Activated naive CD4-positive, alpha-beta T cell treated with anti-CD3 and anti-CD28 coated beads, Interleukin-2, amount 50 U/mL, for 72 hours (primary cell): Measurements from ENCODE around the gene TMEM97. TPM values are rescaled to one million over a fixed set of nuclear protein-coding genes. Genes with fewer than 3 reads are reported as not detected.

Source experiments
- ATAC-seq, 2 donors: fragments of 150-1000 bp; cut with Tn5 transposase; 2 replicates each; pipeline ENCODE4 v1.10.0; 2021; ENCODE audit warnings: mild to moderate bottlenecking in 2 of 2, moderate library complexity in 2 of 2
- DNase-seq, 2 donors: peaks; one replicate each; pipeline ENCODE4 v3.0.0; 2021 to 2022; ENCODE audit warnings: low spot score in 2 of 2
- H3K27ac Mint-ChIP-seq, 2 donors: one replicate each; pipeline ENCODE4 v1.8.0; 2022; ENCODE audit warnings: mild to moderate bottlenecking in 2 of 2, mixed read lengths in 2 of 2
- H3K36me3 Mint-ChIP-seq, 2 donors: one replicate each; pipeline ENCODE4 v1.8.0; 2022; ENCODE audit warnings: mixed read lengths in 2 of 2
- H3K9me3 Mint-ChIP-seq, 2 donors: one replicate each; pipeline ENCODE4 v1.8.0; 2022; ENCODE audit warnings: mixed read lengths in 2 of 2
- total RNA-seq, 2 donors: library from RNA; stranded (reverse); gene quantifications; one replicate each; pipeline ENCODE4 v1.2.3, GENCODE V29; 2022

Gene TMEM97
- total RNA-seq, 2 donors from 2014 or later, result 24.5 to 31.1 TPM

GRCh38 chr17:28366605-28367004, 47.6 kb downstream of the TMEM97 start:
- peak overlapping the region; percentile 37 to 74 for H3K27ac Mint-ChIP-seq
- no peaks in the 10 kb centered on the region for H3K36me3 Mint-ChIP-seq
- ATAC-seq, result no peak
- DNase-seq, result no peak
- H3K9me3 Mint-ChIP-seq, result no peaks in the 10 kb centered on the region

- DNase-seq (no peak), ATAC-seq (no peak)
- H3K27ac Mint-ChIP-seq, result no peak overlapping the region
- peaks cover 0 to 6% of the 10 kb centered on the region in 2 donors for H3K36me3 Mint-ChIP-seq
- no peaks in the 10 kb centered on the region for H3K9me3 Mint-ChIP-seq
These were observed 48.8 kb downstream of the TMEM97 start for GRCh38 chr17:28367641-28368305.

DNA sequence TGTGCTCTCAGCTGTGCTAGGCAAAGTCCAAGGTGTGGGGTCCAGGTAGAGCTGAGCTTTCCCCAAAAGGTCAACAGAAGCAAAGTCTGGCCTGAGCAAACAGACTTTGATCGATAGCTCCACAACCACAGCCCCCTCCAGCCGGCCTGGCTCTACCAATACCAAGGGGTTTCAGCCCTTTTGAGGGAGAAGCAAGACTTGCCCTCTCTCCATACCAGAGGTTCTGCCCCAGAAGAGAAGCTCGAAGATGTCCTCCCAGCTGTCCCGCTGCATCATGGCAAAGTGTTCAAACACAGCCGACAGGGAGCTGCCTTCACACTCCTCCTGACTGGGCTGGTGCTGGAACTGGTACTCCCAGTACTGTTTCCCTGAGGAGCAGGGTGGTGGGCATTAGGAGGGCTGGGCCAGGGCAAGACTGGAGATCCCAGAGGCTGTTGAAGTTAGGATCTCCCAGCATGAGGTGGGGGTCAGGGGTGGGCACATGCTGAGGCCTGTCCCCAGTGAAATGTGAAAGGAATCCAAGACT, 49.4 kb downstream of the TMEM97 start:
- DNase-seq (no peak), ATAC-seq (no peak)
- no peaks in the 10 kb centered on the region for H3K9me3 Mint-ChIP-seq
- H3K27ac Mint-ChIP-seq, result no peak overlapping the region
- H3K36me3 Mint-ChIP-seq, result peaks cover 0 to 11% of the 10 kb centered on the region in 2 donors

GRCh38 chr17:28368915-28369683, 50.1 kb downstream of the TMEM97 start:
- Mint-ChIP-seq H3K9me3 (no peaks in the 10 kb centered on the region), H3K27ac (no peak overlapping the region), H3K36me3 (peaks cover 0 to 16% of the 10 kb centered on the region in 2 donors)
- ATAC-seq (no peak), DNase-seq (no peak)

DNA sequence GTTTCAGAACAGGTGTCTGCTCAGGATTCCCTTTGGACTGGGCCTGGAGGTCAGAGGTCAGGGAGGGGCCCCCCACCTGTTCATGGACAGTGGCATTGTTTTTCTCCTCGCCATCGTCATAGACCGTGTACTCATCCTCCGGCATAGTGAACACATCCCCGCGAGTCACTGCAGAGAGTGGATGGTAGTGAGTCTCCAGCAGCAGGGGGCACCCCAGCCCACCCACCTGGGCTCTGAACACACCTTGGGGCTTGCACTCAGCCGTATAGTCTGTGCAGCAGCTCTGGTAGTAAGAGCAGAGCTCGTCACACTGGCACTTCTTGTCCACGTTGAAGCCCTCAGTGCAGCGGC, 50.7 kb downstream of the TMEM97 start:
- no peak for DNase-seq
- H3K27ac Mint-ChIP-seq, result peak overlapping the region in 1 of 2 donors; percentile 82

DNA sequence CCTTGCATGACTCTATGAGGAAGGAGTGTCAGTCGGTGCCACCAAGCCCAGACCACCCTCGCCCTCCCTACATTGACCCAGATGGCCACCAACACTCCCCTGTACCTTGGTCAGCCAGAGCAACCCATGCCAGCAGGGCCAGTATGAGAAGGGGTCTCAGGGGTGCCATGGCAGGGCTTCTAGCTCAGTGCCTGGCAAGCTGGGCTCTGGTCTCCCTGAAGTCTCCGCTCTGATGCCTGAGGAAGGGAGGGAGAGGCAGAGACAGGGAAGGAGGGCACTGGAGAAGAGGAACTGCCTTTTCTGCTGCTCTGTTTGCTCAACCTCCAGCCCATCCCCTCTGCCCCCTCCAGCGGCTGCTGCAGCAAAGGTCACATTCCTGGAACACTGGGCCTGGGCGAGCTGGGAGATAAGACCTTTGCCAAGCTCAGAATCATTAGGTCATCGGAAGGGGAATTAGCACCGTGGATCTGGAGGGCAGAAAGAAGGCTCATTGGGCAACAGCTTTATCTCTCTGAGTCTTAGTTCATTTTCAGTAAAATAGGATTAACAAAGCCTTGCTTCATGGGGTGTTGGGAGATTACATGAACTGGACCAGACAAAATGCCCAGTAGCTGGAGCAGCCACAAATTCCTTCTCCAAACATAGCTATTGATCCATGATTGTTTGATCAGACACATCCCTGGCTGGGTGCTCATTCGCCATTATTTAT, 51.2 kb downstream of the TMEM97 start, which contains the start of gene VTN:
Gene VTN (minus strand): TSS at position 273 of the 709 bp plus-strand sequence. CDS start 104 bp downstream, at position 169.
- Mint-ChIP-seq H3K27ac (peak within 1 kb of the TSS; percentile 82 to 94), H3K36me3 (peaks cover 0 to 16% of the 10 kb centered on the region in 2 donors), H3K9me3 (no peaks in the 10 kb centered on the region)
- DNase-seq (no peak), ATAC-seq (no peak)

More for the DNA sequence above, 50.7 kb downstream of the TMEM97 start:
- H3K9me3 Mint-ChIP-seq, result no peaks in the 10 kb centered on the region
- peaks cover 0 to 16% of the 10 kb centered on the region in 2 donors for H3K36me3 Mint-ChIP-seq
- no peak for ATAC-seq

- no peak for ATAC-seq
- peak overlapping the region in 1 of 2 donors; percentile 82 for H3K27ac Mint-ChIP-seq
These were observed 51.7 kb downstream of the TMEM97 start for GRCh38 chr17:28370744-28371103.

DNA sequence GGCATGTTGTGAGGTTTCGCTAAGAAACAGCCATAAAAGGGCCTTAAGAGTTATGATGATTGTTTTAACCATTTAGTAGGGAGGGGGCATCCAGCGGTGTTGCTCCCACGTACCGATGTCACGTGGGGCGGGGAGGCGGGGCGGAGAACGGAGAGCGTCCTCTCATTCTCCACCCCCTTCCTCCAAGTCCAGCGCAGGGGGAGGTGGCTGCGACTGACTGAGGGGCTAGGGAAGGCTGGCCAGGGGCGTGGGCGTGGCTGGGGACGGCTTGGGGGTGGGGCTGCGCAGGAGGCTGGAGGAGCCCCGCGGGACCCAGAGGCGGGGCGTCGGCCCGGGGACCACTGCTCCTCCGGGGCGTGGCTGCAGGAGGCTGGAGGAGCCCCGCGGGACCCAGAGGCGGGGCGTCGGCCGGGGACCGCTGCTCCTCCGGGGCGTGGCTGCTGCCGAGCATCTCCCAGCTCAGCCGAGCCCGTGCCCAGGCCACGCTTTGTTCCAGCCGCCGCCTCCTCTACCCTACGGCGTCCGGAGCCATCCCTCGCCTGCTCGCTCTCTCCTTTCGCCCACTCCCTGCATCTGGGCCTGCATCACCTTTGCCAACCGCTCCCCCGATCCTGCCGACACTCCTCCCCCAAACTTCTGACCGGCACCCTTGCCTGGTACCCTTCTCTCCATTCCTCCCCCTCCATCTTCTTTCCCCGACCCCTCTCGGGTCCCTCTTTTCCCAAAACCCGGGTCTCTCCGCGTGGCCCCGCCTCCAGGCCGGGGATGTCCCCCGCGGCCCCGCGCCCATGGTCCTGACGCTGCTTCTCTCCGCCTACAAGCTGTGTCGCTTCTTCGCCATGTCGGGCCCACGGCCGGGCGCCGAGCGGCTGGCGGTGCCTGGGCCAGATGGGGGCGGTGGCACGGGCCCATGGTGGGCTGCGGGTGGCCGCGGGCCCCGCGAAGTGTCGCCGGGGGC, 52.5 kb downstream of the TMEM97 start, which contains the start of gene SARM1:
Gene SARM1 (plus strand): TSS at position 450 of the 958 bp plus-strand sequence. CDS start 339 bp downstream, at position 789.
- Mint-ChIP-seq H3K27ac (peak within 1 kb of the TSS; percentile 82 to 94), H3K9me3 (no peaks in the 10 kb centered on the region), H3K36me3 (peaks cover 0 to 16% of the 10 kb centered on the region in 2 donors)
- peak; percentile 87 to 95 for ATAC-seq
- peak; percentile 84 to 91 for DNase-seq

More at GRCh38 chr17:28370744-28371103, 51.7 kb downstream of the TMEM97 start:
- Mint-ChIP-seq H3K36me3 (peaks cover 0 to 16% of the 10 kb centered on the region in 2 donors), H3K9me3 (no peaks in the 10 kb centered on the region)
- DNase-seq, result no peak

DNA sequence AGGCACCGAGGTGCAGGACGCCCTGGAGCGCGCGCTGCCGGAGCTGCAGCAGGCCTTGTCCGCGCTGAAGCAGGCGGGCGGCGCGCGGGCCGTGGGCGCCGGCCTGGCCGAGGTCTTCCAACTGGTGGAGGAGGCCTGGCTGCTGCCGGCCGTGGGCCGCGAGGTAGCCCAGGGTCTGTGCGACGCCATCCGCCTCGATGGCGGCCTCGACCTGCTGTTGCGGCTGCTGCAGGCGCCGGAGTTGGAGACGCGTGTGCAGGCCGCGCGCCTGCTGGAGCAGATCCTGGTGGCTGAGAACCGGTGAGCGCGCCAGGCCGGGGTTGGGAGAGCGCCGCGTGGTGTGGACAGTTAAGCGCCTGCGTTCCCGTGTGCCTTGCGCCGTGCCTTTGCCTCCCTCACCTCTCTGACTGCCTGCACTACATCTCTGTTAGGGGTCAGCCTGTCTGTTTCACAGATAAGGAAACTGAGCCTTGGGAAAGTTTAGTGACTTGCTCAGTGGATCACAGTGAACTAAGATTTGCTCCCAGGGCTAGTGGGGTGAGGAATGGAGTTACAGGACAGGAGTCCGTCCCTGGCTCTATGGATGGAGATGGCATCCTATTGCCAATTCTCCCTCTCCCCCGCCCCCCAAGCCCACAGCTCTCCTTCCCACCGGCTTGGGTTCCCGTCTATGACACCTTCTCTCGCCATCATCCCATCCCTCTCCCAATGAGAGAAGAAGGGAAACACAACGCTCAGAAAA, 53.4 kb downstream of the TMEM97 start:
- DNase-seq (peak in 1 of 2 donors; percentile 40), ATAC-seq (peak; percentile 8 to 23)
- Mint-ChIP-seq H3K36me3 (peaks cover 0 to 16% of the 10 kb centered on the region in 2 donors), H3K9me3 (no peaks in the 10 kb centered on the region), H3K27ac (peak overlapping the region; percentile 82 to 94)

GRCh38 chr17:28372945-28373274, 53.9 kb downstream of the TMEM97 start:
- DNase-seq, result no peak
- H3K9me3 Mint-ChIP-seq, result no peaks in the 10 kb centered on the region
- H3K36me3 Mint-ChIP-seq, result peaks cover 0 to 16% of the 10 kb centered on the region in 2 donors
- no peak for ATAC-seq
- peak overlapping the region; percentile 82 to 94 for H3K27ac Mint-ChIP-seq

Other genes starting within 250 kb of the TMEM97 start
- 10 to 100 TPM; 16.4 to 16.8 TPM for gene IFT20, start 16.3 kb downstream of the TMEM97 start, total RNA-seq
- 10 to 100 TPM; 25.7 to 26.2 TPM for gene TNFAIP1, start 16.6 kb downstream of the TMEM97 start, total RNA-seq
- gene POLDIP2, start 38.3 kb downstream of the TMEM97 start, total RNA-seq, result 10 to 100 TPM; 62.2 to 83.4 TPM
- gene SEBOX, start 46.0 kb downstream of the TMEM97 start, total RNA-seq, result not detected
- under 1 TPM; 0.34 to 0.53 TPM for gene VTN, start 51.1 kb downstream of the TMEM97 start, total RNA-seq
- gene SARM1, start 52.5 kb downstream of the TMEM97 start, total RNA-seq, result 10 to 100 TPM; 13.9 to 29.5 TPM
- gene SLC46A1, start 87.0 kb downstream of the TMEM97 start, total RNA-seq, result 1 to 10 TPM; 1.8 to 3.6 TPM
- gene SLC13A2, start 154.4 kb downstream of the TMEM97 start, total RNA-seq, result not detected
- gene FOXN1, start 187.1 kb downstream of the TMEM97 start, total RNA-seq, result not detected
- 10 to 100 TPM; 53.0 to 56.6 TPM for gene UNC119, start 233.4 kb downstream of the TMEM97 start, total RNA-seq